Pancreas (tissue), 10 donors: ENCODE data around the gene RRBP1. TPM values are rescaled to one million over a fixed set of nuclear protein-coding genes. Genes with fewer than 3 reads are reported as not detected.

Experiments used
- ATAC-seq, 4 donors: fragments of 200-7000 bp; cut with Tn5 transposase; one replicate each; pipeline versions ENCODE4 v1.8.0 to v1.9.1; 2020; ENCODE audit warnings: mild to moderate bottlenecking in 4 of 4, moderate library complexity in 4 of 4
- DNase-seq, 6 donors: peaks; one replicate each; pipeline ENCODE4 v3.0.0-alpha.2; 2020
- FAIRE-seq: peaks from 2 replicates; lab custom pipeline; 2012; peaks lifted over from hg19 to GRCh38; lab: Jason Lieb, UNC
- H3K27ac ChIP-seq, 4 donors: fragments of 200-600 bp; sonication (generic); 1 replicate in 3 of 4; 2 replicates in 1 of 4; pipeline versions ENCODE4 v1.5.0 to v1.8.0; 2020
- H3K27me3 ChIP-seq, 4 donors: fragments of 200-600 bp; one replicate each; pipeline ENCODE4 v1.8.0; 2021
- H3K36me3 ChIP-seq, 3 donors: fragments of 200-600 bp; sonication (generic) in 1 of 3; one replicate each; pipeline versions ENCODE4 v1.5.0 to v1.8.0; 2020 to 2021
- H3K4me1 ChIP-seq, 3 donors: fragments of 200-600 bp; one replicate each; pipeline ENCODE4 v1.8.0; 2021
- H3K4me3 ChIP-seq, 4 donors: fragments of 200-600 bp; sonication (generic) in 2 of 4; one replicate each; pipeline versions ENCODE4 v1.5.0 to v1.8.0; 2020 to 2021
- H3K9me3 ChIP-seq, 4 donors: fragments of 200-600 bp; one replicate each; pipeline ENCODE4 v1.8.0; 2021
- CTCF ChIP-seq, 4 donors: fragments of 200-600 bp; sonication (generic) in 3 of 4; IDR thresholded peaks; one replicate each; pipeline versions ENCODE4 v1.5.0 to v1.8.0; 2021; ENCODE audit warnings: antibody characterized with exemption in 4 of 4
- WGBS, 2 donors: extraction: QIAGEN DNeasy Blood & Tissue Kit; methylation state at CpG; one replicate each; pipeline ENCODE4 v1.1.7; 2013; 5-methylcytosine and 5-hydroxymethylcytosine counted together
- intact Hi-C, 3 donors: fragments of 100-400 bp; cut with DNase I; formaldehyde crosslinking; loops; one replicate each; pipeline versions ENCODE4 v1.11.1 to v1.14.2; 2022
- polyA plus RNA-seq, 2 donors: library from polyadenylated mRNA; stranded (reverse); fragments of 200-250 nt; gene quantifications; one replicate each; pipeline ENCODE4 v1.2.3, GENCODE V29; 2013
- total RNA-seq, 6 donors: library from RNA; stranded (reverse); fragmentation: NEBNext Ultra II Directional in 4 of 6; extraction: Animal tissue kit (Norgen Biotek cat#: 25700) in 4 of 6; gene quantifications; one replicate each; pipeline versions ENCODE4 v1.2.1 to v1.2.4, GENCODE V29; 2021 to 2023
- donor health status: healthy with polysubstance abuse.
- donor health status: DM: no; HTN: no; CAD: no; lungs with moderate emphysema.
- donor health status: DM: no; HTN: no; CAD: no.
- donor health status: control.
- donor health status: control.
- donor health status: Bipolar disorder and iron deficiency.
- donor health status: DM: yes; HTN: yes; CAD: no.
- donor health status: DM: no; HTN: no; CAD: no.
- donor health status: DM: no; HTN: no; CAD: no.
- donor health status: DM: yes; HTN: yes; CAD: no.

RRBP1 gene
- total and polyA plus RNA-seq, 8 donors = 170 to 442 (median 348) TPM

- intact Hi-C loops = loop anchor here in 1 of 3 donors (10.0 kb wide), 1 partner anchor 250 kb away; no protein-coding TSS in a partner anchor
- peaks cover 26 to 46% (median 41%) of the 10 kb centered on the region in 3 donors for H3K4me1 ChIP-seq
- ATAC-seq = no peak
- WGBS, 2 donors = 40 to 49% methylated on average over 7 of the region's 7 CpGs
- no peaks in the 10 kb centered on the region for H3K27me3 ChIP-seq
- peaks cover 0 to 28% (median 19%) of the 10 kb centered on the region in 3 donors for H3K36me3 ChIP-seq
- no peaks in the 10 kb centered on the region for H3K9me3 ChIP-seq
- peak in 2 of 6 donors; percentile 3 to 14 for DNase-seq
- H3K4me3 ChIP-seq = no peak overlapping the region
- no peak for FAIRE-seq
- peak in 1 of 4 donors; percentile 3 for TF ChIP-seq CTCF (IDR thresholded peaks at IDR 0.05)
- H3K27ac ChIP-seq = no peak overlapping the region
Measured at GRCh38 chr20:17655286-17655651, 26.8 kb downstream of the RRBP1 start.

- WGBS, 2 donors = 35 to 39% methylated on average over 7 of the region's 7 CpGs
- intact Hi-C loops = loop anchor here in 1 of 3 donors (10.0 kb wide), 1 partner anchor 250 kb away; no protein-coding TSS in a partner anchor
- FAIRE-seq = no peak
- Histone ChIP-seq H3K27ac (no peak overlapping the region), H3K36me3 (peaks cover 0 to 27% (median 16%) of the 10 kb centered on the region in 3 donors), H3K4me1 (peaks cover 24 to 51% (median 46%) of the 10 kb centered on the region in 3 donors), H3K27me3 (no peaks in the 10 kb centered on the region), H3K4me3 (no peak overlapping the region), H3K9me3 (no peaks in the 10 kb centered on the region)
- no peak for ATAC-seq
- peak in 3 of 4 donors; percentile 12 to 49 (median 27) for TF ChIP-seq CTCF (IDR thresholded peaks at IDR 0.05)
- DNase-seq = peak in 2 of 6 donors; percentile 2 to 44
Measured at GRCh38 chr20:17654649-17655285, 27.3 kb downstream of the RRBP1 start.

GRCh38 chr20:17653835-17654648, 28.0 kb downstream of the RRBP1 start:
- DNase-seq = peak in 2 of 6 donors; percentile 4 to 13
- 52 to 53% methylated on average over 11 of the region's 11 CpGs for WGBS, 2 donors
- H3K27ac ChIP-seq = no peak overlapping the region
- no peaks in the 10 kb centered on the region for H3K27me3 ChIP-seq
- H3K4me1 ChIP-seq = peaks cover 31 to 58% (median 53%) of the 10 kb centered on the region in 3 donors
- no peak overlapping the region for H3K4me3 ChIP-seq
- no peak for TF ChIP-seq CTCF (IDR thresholded peaks at IDR 0.05)
- intact Hi-C loops = loop anchor here in 1 of 3 donors (10.0 kb wide), 1 partner anchor 251 kb away; no protein-coding TSS in a partner anchor
- no peak for ATAC-seq
- no peak for FAIRE-seq
- H3K9me3 ChIP-seq = no peaks in the 10 kb centered on the region
- H3K36me3 ChIP-seq = peaks cover 0 to 24% (median 13%) of the 10 kb centered on the region in 3 donors

- ATAC-seq = peak in 3 of 4 donors; percentile 12 to 38 (median 21)
- 45 to 49% methylated on average over 10 of the region's 10 CpGs for WGBS, 2 donors
- DNase-seq = peak in 3 of 6 donors; percentile 41 to 69 (median 58)
- Histone ChIP-seq H3K27me3 (no peaks in the 10 kb centered on the region), H3K9me3 (no peaks in the 10 kb centered on the region), H3K27ac (peak overlapping the region in 2 of 4 donors; percentile 25 to 35), H3K4me1 (peaks cover 42 to 74% (median 69%) of the 10 kb centered on the region in 3 donors), H3K36me3 (peaks cover 0 to 12% (median 0%) of the 10 kb centered on the region in 3 donors), H3K4me3 (no peak overlapping the region)
- FAIRE-seq = no peak
- intact Hi-C loops = loop anchor here in 1 of 3 donors (10.0 kb wide), 1 partner anchor 252 kb away; no protein-coding TSS in a partner anchor
- no peak for TF ChIP-seq CTCF (IDR thresholded peaks at IDR 0.05)
Measured at GRCh38 chr20:17652411-17652810, 29.6 kb downstream of the RRBP1 start.
